Memory B cell (primary cell): ENCODE measurements around the gene ESRRG.

Experiments
- ATAC-seq: fragments of 150-1000 bp; cut with Tn5 transposase; 2 replicates; pipeline ENCODE4 v1.10.0; 2021; ENCODE audit warnings: low read depth, mild to moderate bottlenecking, moderate library complexity
- DNase-seq, 2 donors: peaks; one replicate each; pipeline ENCODE4 v3.0.0; 2022; ENCODE audit warnings: low spot score in 2 of 2
- H3K27ac Mint-ChIP-seq: one replicate; pipeline ENCODE4 v1.8.0; 2022; ENCODE audit warnings: mild to moderate bottlenecking, moderate library complexity, mixed read lengths
- H3K27me3 Mint-ChIP-seq: one replicate; pipeline ENCODE4 v1.8.0; 2022; ENCODE audit warnings: mixed read lengths
- H3K36me3 Mint-ChIP-seq: one replicate; pipeline ENCODE4 v1.8.0; 2022; ENCODE audit warnings: mild to moderate bottlenecking, mixed read lengths
- H3K4me1 Mint-ChIP-seq: one replicate; pipeline ENCODE4 v1.8.0; 2022; ENCODE audit warnings: mixed read lengths
- H3K4me3 Mint-ChIP-seq: one replicate; pipeline ENCODE4 v1.8.0; 2022; ENCODE audit warnings: mild to moderate bottlenecking, moderate library complexity, mixed read lengths
- H3K9me3 Mint-ChIP-seq: one replicate; pipeline ENCODE4 v1.8.0; 2022; ENCODE audit warnings: mixed read lengths

ESRRG gene

DNA sequence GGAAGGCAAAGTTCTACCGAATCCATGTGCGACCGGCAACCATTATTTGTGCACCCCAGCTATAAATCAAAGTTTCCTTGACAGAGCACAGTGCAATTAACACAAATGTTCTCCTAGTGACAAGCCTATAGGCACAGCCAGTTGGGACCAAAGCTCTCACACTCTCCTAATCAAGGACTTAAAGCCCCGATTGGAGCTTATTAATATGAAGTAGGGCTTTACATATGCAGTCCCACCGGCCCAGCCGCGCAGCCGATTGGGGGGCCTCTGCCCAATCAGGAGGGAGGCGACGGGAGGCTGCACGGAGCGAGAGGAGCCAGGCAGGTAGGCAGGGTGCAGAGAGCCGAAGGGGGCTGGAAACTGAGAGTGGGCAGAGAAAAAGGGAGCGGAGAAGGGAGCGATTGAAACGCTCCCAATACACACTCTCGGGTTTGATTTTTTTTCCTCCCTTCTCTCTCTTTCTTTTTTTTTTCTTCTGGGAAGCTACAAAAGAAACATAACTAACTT lies at the start of gene ESRRG:
Gene ESRRG (minus strand): TSS at position 156 of the 507 bp plus-strand sequence. CDS start 130 bp downstream, at position 26.
- peaks cover 12% of the 10 kb centered on the region for H3K4me1 Mint-ChIP-seq
- no peak within 1 kb of the TSS for H3K27ac Mint-ChIP-seq
- H3K4me3 Mint-ChIP-seq, result peak within 1 kb of the TSS; percentile 67
- ATAC-seq (peak; percentile 41), DNase-seq (no peak)
- peaks cover 7% of the 10 kb centered on the region for H3K27me3 Mint-ChIP-seq
- no peaks in the 10 kb centered on the region for H3K36me3 Mint-ChIP-seq
- H3K9me3 Mint-ChIP-seq, result no peaks in the 10 kb centered on the region

DNA sequence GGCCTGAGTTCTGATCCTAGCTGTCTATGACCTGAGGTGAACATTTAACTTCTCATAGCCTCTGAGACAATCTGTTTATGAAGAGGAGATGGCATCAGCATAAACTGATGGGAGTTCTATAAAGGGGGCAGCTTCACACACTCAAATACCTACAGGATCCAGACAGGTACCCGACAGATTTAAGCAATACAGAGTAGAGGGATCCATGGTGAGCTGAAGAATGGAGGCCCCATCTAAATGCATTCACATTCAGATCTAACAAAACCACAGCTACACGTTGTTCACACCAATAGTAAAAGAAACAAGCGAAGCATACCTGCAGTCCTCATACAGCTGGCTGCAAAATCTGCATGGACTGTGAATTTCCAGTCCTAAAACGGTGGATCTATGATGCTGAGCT lies 48.7 kb upstream of the ESRRG start:
- ATAC-seq (no peak), DNase-seq (no peak)
- Mint-ChIP-seq H3K27me3 (no peaks in the 10 kb centered on the region), H3K4me3 (no peak overlapping the region), H3K9me3 (peaks cover 3% of the 10 kb centered on the region), H3K4me1 (no peaks in the 10 kb centered on the region), H3K27ac (no peak overlapping the region), H3K36me3 (no peaks in the 10 kb centered on the region)

DNA sequence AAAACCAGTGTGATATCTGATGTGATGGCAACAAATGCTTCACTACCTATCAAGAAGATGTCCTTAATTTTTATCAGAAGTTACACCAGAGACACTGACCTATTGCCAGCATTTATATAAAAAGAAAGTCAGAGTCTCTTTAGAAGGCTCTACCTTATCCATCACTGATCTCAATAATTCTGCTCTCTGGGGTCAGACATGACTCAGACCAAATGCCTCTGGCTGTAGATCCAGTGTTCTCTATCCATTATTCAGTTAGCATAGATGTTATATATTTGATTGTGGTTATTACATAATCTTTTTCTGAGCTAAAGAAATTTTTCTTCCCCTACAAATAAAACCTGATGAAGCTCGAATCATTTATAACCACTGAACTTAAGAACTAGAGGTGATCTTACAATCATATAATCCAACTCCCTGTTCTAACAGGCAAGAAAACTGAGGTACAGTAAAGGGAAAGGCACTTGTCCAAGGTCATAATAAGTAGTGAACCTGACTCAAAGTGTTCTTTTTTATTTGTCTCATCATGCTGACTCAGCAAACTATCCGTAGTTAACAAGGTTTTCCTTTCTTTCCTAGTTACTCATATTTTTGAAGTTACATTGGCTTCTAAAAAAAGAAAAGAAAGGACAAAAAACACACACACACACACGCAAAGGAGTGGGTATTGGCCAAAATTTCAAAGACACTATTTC lies 43.6 kb upstream of the ESRRG start:
- ATAC-seq (no peak), DNase-seq (no peak)
- Mint-ChIP-seq H3K4me3 (no peak overlapping the region), H3K9me3 (peaks cover 3% of the 10 kb centered on the region), H3K36me3 (no peaks in the 10 kb centered on the region), H3K27ac (no peak overlapping the region), H3K27me3 (no peaks in the 10 kb centered on the region), H3K4me1 (no peaks in the 10 kb centered on the region)

DNA sequence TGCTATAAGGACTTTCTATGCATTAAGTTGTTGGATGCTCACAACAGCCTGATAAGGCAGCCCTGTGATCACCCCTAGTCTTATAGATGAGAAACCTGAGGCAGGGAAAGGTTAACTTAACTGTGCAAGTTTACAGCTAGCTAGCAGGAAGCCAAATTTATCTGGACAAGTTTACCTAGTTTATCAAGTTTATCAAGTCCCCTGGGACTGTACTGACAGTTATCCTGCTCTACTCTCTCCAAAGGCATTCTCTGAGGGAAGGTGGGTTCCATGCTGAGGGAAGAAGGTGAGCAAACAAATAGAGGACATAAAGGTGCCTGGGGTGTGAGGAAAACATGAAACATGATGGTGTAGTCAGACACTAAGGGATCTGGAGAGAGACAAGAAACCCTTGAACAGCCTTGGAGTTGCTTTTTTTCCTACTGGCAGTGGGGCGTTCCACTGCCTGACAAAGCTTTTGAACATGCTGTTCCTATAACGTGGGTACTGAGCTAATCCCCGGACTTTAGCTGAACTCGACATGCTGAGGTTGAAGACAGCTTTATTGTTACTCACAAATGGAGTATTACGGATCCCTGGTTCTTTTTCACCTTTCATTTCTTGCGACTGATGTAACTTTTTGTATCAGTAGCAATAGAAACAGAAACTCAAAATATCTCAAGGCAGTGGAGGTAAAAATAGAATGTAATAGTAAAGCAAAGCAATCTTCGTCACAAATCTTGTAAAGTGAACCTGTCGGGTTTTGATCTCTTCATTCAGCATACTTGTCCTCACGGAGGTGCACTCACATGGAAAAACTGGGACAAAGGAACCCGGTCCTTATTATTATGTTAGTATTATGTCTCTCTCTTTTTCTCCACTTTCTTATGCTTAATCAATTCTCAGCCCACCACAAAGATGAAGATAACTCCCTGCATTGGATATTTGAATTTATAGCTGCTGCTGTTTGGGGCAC lies 42.4 kb upstream of the ESRRG start:
- Mint-ChIP-seq H3K9me3 (peaks cover 3% of the 10 kb centered on the region), H3K27me3 (no peaks in the 10 kb centered on the region), H3K36me3 (no peaks in the 10 kb centered on the region), H3K4me3 (no peak overlapping the region), H3K27ac (no peak overlapping the region), H3K4me1 (no peaks in the 10 kb centered on the region)
- ATAC-seq (no peak), DNase-seq (no peak)

DNA sequence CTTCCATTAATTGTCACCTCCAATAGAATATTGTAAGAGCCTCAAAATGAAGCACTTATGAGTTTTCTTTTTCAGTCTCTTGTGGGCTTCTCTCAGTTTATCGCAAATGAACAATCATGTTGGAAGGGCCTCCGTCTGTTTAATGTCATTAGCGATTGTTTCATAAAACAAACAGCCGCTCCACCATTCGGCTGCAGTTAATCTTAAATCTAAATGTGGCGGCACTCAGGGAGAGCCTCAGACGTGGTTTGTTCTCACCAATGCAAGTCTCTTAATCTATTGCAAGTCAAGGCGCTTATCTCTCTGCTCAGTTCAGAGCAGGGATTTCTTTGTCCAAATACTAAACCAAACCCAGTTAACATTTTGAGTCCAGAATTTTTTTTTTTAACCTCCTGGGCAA lies 34.9 kb upstream of the ESRRG start:
- Mint-ChIP-seq H3K4me1 (no peaks in the 10 kb centered on the region), H3K36me3 (no peaks in the 10 kb centered on the region), H3K27me3 (no peaks in the 10 kb centered on the region), H3K4me3 (no peak overlapping the region), H3K27ac (no peak overlapping the region), H3K9me3 (no peaks in the 10 kb centered on the region)
- DNase-seq (no peak), ATAC-seq (no peak)

DNA sequence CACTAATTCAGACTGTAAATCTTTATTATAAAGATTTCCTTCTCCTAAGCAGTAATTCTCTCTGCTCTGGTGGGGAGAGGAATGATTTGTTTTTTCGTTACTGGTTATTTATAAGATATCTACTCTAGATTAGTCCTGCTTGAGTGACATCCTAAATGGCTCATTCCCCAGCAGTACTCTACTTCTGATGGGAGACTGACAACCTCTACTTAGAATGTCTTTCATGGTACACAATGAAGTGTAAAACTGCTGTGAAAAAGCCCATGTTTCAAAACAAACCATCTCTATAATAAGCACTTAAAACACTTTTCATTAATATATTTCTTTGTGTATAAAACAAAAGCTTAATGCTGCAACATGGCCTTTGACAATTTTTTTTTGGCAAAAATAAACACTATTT lies 33.9 kb upstream of the ESRRG start:
- no peaks in the 10 kb centered on the region for H3K9me3 Mint-ChIP-seq
- no peaks in the 10 kb centered on the region for H3K27me3 Mint-ChIP-seq
- no peak for ATAC-seq
- H3K27ac Mint-ChIP-seq, result no peak overlapping the region
- DNase-seq, result no peak
- H3K4me3 Mint-ChIP-seq, result no peak overlapping the region
- H3K36me3 Mint-ChIP-seq, result no peaks in the 10 kb centered on the region
- H3K4me1 Mint-ChIP-seq, result no peaks in the 10 kb centered on the region

DNA sequence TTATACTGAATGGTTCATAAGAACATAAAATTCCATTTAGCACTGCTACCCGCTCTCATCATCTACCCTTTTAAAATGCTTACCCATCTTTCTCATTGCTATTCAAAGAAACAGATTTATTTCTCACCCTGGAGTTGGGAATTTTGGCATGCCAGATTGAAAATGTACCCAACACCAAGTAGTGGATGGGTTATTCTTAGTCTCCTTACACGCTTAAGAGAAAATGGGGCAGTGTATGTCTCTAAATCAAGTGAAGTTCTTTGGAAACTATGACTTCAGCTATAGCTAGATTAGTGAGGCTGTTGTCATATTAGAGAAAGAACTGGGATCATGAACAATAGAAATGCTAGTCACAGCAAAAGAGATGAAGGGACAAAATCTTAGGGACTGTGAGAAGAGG lies 27.7 kb upstream of the ESRRG start:
- ATAC-seq (no peak), DNase-seq (no peak)
- no peaks in the 10 kb centered on the region for H3K36me3 Mint-ChIP-seq
- H3K4me1 Mint-ChIP-seq, result no peaks in the 10 kb centered on the region
- no peaks in the 10 kb centered on the region for H3K27me3 Mint-ChIP-seq
- H3K27ac Mint-ChIP-seq, result no peak overlapping the region
- no peaks in the 10 kb centered on the region for H3K9me3 Mint-ChIP-seq
- H3K4me3 Mint-ChIP-seq, result no peak overlapping the region

DNA sequence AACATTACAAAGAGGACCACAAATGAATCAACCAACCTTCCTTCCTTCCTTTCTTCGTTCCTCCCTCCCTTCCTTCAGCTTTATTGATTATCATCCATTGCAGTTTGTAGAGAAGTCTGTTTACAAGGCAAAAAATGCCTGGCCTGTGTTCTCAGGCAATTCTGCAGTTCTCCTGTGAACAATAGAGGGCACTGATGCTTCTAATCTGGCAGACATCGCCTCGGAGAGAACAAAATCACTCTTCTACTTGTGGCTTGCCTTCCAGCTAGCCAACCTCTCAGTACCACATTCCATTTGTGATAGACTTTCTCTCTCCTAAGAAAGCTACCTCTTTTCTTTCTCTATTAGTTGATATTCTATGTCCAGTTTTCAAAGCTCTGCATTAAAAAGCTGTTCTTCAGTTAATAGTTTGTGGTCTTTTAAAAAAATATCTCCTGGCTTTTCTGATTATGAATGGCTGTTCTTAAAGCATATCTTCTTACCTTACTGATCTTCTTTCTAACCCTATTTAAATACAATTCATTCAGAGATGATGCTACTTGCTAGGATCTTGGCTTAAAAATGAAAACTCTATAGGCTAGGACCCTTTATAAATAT lies 26.9 kb upstream of the ESRRG start:
- H3K4me1 Mint-ChIP-seq, result no peaks in the 10 kb centered on the region
- H3K27me3 Mint-ChIP-seq, result no peaks in the 10 kb centered on the region
- H3K27ac Mint-ChIP-seq, result no peak overlapping the region
- DNase-seq (no peak), ATAC-seq (no peak)
- H3K9me3 Mint-ChIP-seq, result no peaks in the 10 kb centered on the region
- H3K4me3 Mint-ChIP-seq, result no peak overlapping the region
- no peaks in the 10 kb centered on the region for H3K36me3 Mint-ChIP-seq

DNA sequence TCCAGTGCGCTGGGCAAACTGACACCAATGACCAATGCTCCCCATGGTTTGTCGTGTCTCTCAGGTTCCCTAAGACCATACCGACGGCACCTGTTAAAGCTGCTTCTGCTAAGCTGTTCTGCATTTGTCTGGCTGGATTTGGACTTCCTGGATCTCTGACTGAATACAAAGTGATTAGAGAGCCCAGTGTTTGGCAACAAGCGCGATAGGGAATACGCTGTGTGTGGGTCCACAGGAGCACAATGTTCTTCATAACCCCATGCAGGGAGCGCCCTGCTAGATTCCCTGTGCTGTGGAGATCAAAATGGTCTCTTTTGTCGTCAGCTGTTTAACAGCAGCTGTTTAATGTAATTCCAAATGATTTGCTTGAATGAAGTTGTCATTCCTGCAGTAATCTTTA lies 26.0 kb upstream of the ESRRG start:
- no peak for ATAC-seq
- Mint-ChIP-seq H3K27ac (no peak overlapping the region), H3K9me3 (no peaks in the 10 kb centered on the region), H3K4me3 (no peak overlapping the region), H3K27me3 (no peaks in the 10 kb centered on the region), H3K36me3 (no peaks in the 10 kb centered on the region), H3K4me1 (no peaks in the 10 kb centered on the region)
- DNase-seq, result no peak

DNA sequence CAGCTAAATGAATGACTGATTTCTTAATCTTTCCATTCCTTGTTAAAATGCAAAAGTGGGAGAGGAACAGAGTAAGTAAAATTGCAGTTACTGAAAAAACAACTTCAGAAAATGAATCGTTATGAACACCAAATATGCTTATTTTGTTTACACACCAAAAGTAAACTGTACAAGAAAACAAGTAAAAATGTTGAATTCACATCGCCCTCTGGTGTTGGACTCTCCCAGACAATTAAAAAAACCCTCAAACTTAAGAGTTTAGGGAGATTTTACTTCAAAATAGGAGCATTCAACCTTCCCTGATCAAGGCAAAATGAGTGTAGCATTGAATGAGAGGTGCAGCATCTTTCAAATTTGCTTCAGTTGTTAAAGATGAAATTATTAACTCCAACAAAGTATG lies 19.4 kb upstream of the ESRRG start:
- Mint-ChIP-seq H3K27ac (no peak overlapping the region), H3K4me3 (no peak overlapping the region), H3K27me3 (peaks cover 3% of the 10 kb centered on the region), H3K4me1 (no peaks in the 10 kb centered on the region), H3K9me3 (no peaks in the 10 kb centered on the region), H3K36me3 (no peaks in the 10 kb centered on the region)
- ATAC-seq (no peak), DNase-seq (no peak)

DNA sequence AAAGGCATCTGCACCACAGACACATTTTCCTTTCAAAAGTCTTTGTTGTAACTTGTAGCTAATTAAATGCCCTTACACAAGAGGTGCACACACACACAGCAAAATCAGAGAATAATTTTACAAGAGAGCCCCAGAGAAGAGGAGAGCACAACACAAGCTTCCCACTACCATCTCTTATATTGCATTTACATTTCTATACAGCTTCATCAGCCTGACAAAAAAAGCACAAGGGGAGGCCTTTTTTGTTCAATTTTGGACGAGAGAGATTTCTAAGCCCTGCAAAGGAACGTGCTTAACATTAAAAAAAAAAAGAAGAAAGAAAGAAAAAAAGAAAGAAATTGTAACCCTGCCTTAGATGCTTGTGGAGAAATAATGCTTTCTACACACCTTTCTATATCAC lies 17.1 kb upstream of the ESRRG start:
- DNase-seq, result no peak
- no peak overlapping the region for H3K4me3 Mint-ChIP-seq
- ATAC-seq, result no peak
- no peaks in the 10 kb centered on the region for H3K9me3 Mint-ChIP-seq
- no peaks in the 10 kb centered on the region for H3K36me3 Mint-ChIP-seq
- peaks cover 3% of the 10 kb centered on the region for H3K27me3 Mint-ChIP-seq
- H3K27ac Mint-ChIP-seq, result no peak overlapping the region
- no peaks in the 10 kb centered on the region for H3K4me1 Mint-ChIP-seq

DNA sequence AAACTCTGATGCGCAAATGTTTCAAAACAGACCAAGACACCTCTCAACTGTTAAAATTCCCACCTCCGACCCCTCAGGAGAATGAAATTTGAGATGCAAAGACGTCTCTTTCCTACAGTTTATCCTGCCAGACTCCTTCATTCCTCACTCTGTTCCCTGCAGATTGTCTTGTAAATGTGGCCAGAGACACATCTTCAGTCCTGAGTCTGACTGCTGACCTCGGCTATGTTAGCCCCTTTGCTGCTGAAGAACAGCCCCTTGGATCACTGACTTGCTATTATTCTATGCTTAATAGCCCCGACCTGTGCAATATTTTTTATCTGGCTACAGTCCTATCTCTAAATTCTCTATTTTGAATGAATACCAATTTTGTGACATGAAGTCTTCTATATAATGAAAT lies 16.6 kb upstream of the ESRRG start:
- Mint-ChIP-seq H3K4me3 (no peak overlapping the region), H3K9me3 (no peaks in the 10 kb centered on the region), H3K27ac (no peak overlapping the region), H3K36me3 (no peaks in the 10 kb centered on the region), H3K27me3 (peaks cover 3% of the 10 kb centered on the region), H3K4me1 (no peaks in the 10 kb centered on the region)
- no peak for ATAC-seq
- DNase-seq, result no peak

DNA sequence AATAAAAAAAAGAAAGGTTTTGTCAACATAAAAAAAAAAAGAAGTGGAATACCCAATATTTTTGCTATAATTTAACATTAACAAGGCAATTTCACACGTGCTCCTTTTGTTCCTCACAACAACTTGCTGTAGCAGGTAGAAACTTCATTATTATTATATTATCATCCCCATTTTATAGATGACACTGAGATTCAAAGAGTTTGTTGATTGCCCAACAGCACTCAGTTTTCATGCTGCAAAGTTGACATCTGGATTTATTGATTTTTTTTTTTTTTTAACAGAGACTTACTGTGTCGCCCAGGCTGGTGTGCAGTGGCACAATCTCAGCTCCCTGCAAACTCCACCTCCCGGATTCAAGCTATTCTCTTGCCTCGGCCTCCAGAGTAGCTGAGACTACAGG lies 8.9 kb upstream of the ESRRG start:
- H3K4me3 Mint-ChIP-seq, result no peak overlapping the region
- ATAC-seq (no peak), DNase-seq (no peak)
- H3K9me3 Mint-ChIP-seq, result no peaks in the 10 kb centered on the region
- no peaks in the 10 kb centered on the region for H3K27me3 Mint-ChIP-seq
- no peaks in the 10 kb centered on the region for H3K36me3 Mint-ChIP-seq
- no peak overlapping the region for H3K27ac Mint-ChIP-seq
- H3K4me1 Mint-ChIP-seq, result no peaks in the 10 kb centered on the region

DNA sequence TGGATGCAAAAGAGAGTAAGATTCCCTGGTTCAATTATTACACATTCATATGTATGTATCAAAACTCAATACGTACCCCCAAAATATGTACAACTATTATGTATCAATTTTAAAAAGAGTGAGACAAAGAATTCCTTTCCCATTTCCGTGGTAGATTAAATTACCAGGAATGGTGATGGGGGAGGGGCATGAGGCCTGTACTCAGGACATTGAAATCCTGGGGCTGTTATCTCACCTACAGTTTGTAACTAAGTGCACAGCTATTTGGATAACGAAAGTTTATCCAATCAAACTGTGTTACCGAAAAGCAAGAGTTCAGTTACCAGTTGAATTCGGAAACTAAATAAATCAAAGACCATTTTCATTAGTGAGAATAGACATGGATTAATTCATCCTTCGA lies 8.3 kb upstream of the ESRRG start:
- no peaks in the 10 kb centered on the region for H3K4me1 Mint-ChIP-seq
- H3K27ac Mint-ChIP-seq, result no peak overlapping the region
- no peaks in the 10 kb centered on the region for H3K9me3 Mint-ChIP-seq
- no peak for ATAC-seq
- H3K4me3 Mint-ChIP-seq, result no peak overlapping the region
- no peak for DNase-seq
- no peaks in the 10 kb centered on the region for H3K27me3 Mint-ChIP-seq
- no peaks in the 10 kb centered on the region for H3K36me3 Mint-ChIP-seq
